IMR-90 (cell line): ENCODE results near the gene HSPA12A. TPM values are rescaled to one million over a fixed set of nuclear protein-coding genes. Genes with fewer than 3 reads are reported as not detected.

Source experiments
- ATAC-seq: fragments of 200-7000 bp; cut with Tn5 transposase; 2 replicates; pipeline ENCODE4 v1.9.1; 2020; ENCODE audit warnings: low read depth, mild to moderate bottlenecking, moderate library complexity
- BruUV-seq: library from RNA; stranded (reverse); fragments of 400-500 nt; replicated peaks from 2 replicates; lab custom pipeline; 2021; lab: Mats Ljungman, UMichigan
- CTCF ChIA-PET: fragments of 300-600 bp; formaldehyde crosslinking; extraction: SDS; loops from one replicate; lab custom pipeline; 2021; ENCODE audit warnings: antibody characterized with exemption; lab: Yijun Ruan, JAX
- POLR2A ChIA-PET: fragments of 300-600 bp; sonication (Branson Sonifier 250); formaldehyde crosslinking; loops from one replicate; lab custom pipeline; 2022; ENCODE audit warnings: antibody characterized with exemption; ENCODE audit not compliant: unreplicated experiment; lab: Charles Lee
- DNase-seq: peaks from one replicate; pipeline ENCODE4 v3.0.0; 2013
- H2AFZ ChIP-seq: replicated peaks from 2 replicates; pipeline ENCODE3; 2013; ENCODE audit warnings: low read length, mild to moderate bottlenecking; ENCODE audit not compliant: poor library complexity
- H2AK5ac ChIP-seq: 2 replicates; pipeline ENCODE4 v1.6.1; 2013; ENCODE audit warnings: low read depth, low read length, inconsistent platforms
- H2AK9ac ChIP-seq: replicated peaks from 2 replicates; pipeline ENCODE3; 2013; ENCODE audit warnings: mild to moderate bottlenecking, low read depth, low read length, moderate library complexity; ENCODE audit not compliant: poor library complexity
- H2BK120ac ChIP-seq: 2 replicates; pipeline ENCODE4 v1.6.1; 2013; ENCODE audit warnings: low read depth, low read length, inconsistent platforms
- H2BK15ac ChIP-seq: 3 replicates; pipeline ENCODE4 v1.6.1; 2013; ENCODE audit warnings: low read depth, low read length, inconsistent platforms
- H2BK20ac ChIP-seq: 2 replicates; pipeline ENCODE4 v1.6.1; 2013; ENCODE audit warnings: low read depth, mild to moderate bottlenecking, inconsistent platforms, low read length, moderate library complexity
- H2BK5ac ChIP-seq: 2 replicates; pipeline ENCODE4 v1.6.1; 2013; ENCODE audit warnings: mild to moderate bottlenecking, low read depth, low read length, inconsistent platforms; ENCODE audit not compliant: poor library complexity, severe bottlenecking
- H3K14ac ChIP-seq: replicated peaks from 2 replicates; pipeline ENCODE4 v1.6.1; 2013; ENCODE audit warnings: low read depth, low read length, inconsistent platforms
- H3K18ac ChIP-seq: 2 replicates; pipeline ENCODE4 v1.6.1; 2013; ENCODE audit warnings: low read depth, low read length, control low read depth
- H3K23ac ChIP-seq: 2 replicates; pipeline ENCODE4 v1.6.1; 2013; ENCODE audit warnings: low read depth, low read length, inconsistent platforms
- H3K27ac ChIP-seq: 2 replicates; pipeline ENCODE4 v1.5.1; 2013; ENCODE audit warnings: mild to moderate bottlenecking, control low read depth, low read length; ENCODE audit not compliant: insufficient read depth
- H3K27me3 ChIP-seq: 2 replicates; pipeline ENCODE4 v1.6.1; 2013; ENCODE audit warnings: low read length; ENCODE audit not compliant: control insufficient read depth, insufficient read depth
- H3K36me3 ChIP-seq: 2 replicates; pipeline ENCODE4 v1.6.1; 2013; ENCODE audit warnings: low read length, mixed read lengths; ENCODE audit not compliant: control insufficient read depth, insufficient read depth
- H3K4ac ChIP-seq: 2 replicates; pipeline ENCODE4 v1.6.1; 2013; ENCODE audit warnings: low read depth, low read length, inconsistent platforms
- H3K4me1 ChIP-seq: 2 replicates; pipeline ENCODE4 v1.6.1; 2013; ENCODE audit warnings: low read length, mixed read lengths; ENCODE audit not compliant: control insufficient read depth, insufficient read depth
- H3K4me2 ChIP-seq: 2 replicates; pipeline ENCODE4 v1.6.1; 2013; ENCODE audit warnings: low read depth, mild to moderate bottlenecking, control low read depth, low read length, moderate library complexity
- H3K4me3 ChIP-seq: 2 replicates; pipeline ENCODE4 v1.5.1; 2013; ENCODE audit warnings: low read depth, mild to moderate bottlenecking, control low read depth, low read length, moderate library complexity; ENCODE audit not compliant: insufficient read depth
- H3K56ac ChIP-seq: 2 replicates; pipeline ENCODE4 v1.6.1; 2013; ENCODE audit warnings: low read length, inconsistent platforms; ENCODE audit not compliant: insufficient read depth; ENCODE audit errors: extremely low read depth
- H3K79me1 ChIP-seq, 2 experiments: 2 replicates each; pipeline ENCODE4 v1.6.1; 2013; ENCODE audit warnings: low read length in 2 of 2, inconsistent platforms in 1 of 2, low read depth in 1 of 2
- H3K9ac ChIP-seq: 2 replicates; pipeline ENCODE4 v1.6.1; 2013; ENCODE audit warnings: low read depth, low read length, control low read depth
- H3K9me1 ChIP-seq: 2 replicates; pipeline ENCODE4 v1.6.1; 2013; ENCODE audit warnings: low read length, inconsistent platforms; ENCODE audit not compliant: insufficient read depth
- H3K9me3 ChIP-seq: 2 replicates; pipeline ENCODE4 v1.6.1; 2013; ENCODE audit warnings: low read length; ENCODE audit not compliant: control insufficient read depth, insufficient read depth
- H4K20me1 ChIP-seq: 2 replicates; pipeline ENCODE4 v1.6.1; 2013; ENCODE audit warnings: low read length, inconsistent platforms; ENCODE audit not compliant: insufficient read depth
- H4K5ac ChIP-seq: 2 replicates; pipeline ENCODE4 v1.6.1; 2013; ENCODE audit warnings: mild to moderate bottlenecking, low read depth, low read length, control low read depth
- H4K8ac ChIP-seq, 2 experiments: 2 replicates each; pipeline ENCODE4 v1.6.1; 2013; ENCODE audit warnings: low read depth in 2 of 2, low read length in 2 of 2, control low read depth in 1 of 2, inconsistent platforms in 1 of 2
- H4K91ac ChIP-seq: 2 replicates; pipeline ENCODE4 v1.6.1; 2013; ENCODE audit warnings: low read depth, low read length, inconsistent platforms; ENCODE audit not compliant: insufficient read depth
- BHLHE40 ChIP-seq: fragments of 150-350 bp; IDR thresholded peaks from 2 replicates; pipeline ENCODE4 v1.6.1; 2016; ENCODE audit warnings: mild to moderate bottlenecking, low read depth, low read length
- CEBPB ChIP-seq: IDR thresholded peaks from 2 replicates; pipeline ENCODE4 v1.6.1; 2012; ENCODE audit warnings: low read depth, low read length, improper control_type of control experiment
- CHD1 ChIP-seq: IDR thresholded peaks from 2 replicates; pipeline ENCODE4 v1.6.1; 2012; ENCODE audit warnings: low read depth, low read length, improper control_type of control experiment
- CTCF ChIP-seq: conservative IDR thresholded peaks from 2 replicates; pipeline ENCODE4 v1.5.1; 2012; ENCODE audit warnings: mild to moderate bottlenecking, low read depth, low read length, improper control_type of control experiment
- ELK1 ChIP-seq: fragments of 150-350 bp; IDR thresholded peaks from 2 replicates; pipeline ENCODE4 v1.6.1; 2016; ENCODE audit warnings: low read depth, mild to moderate bottlenecking, low read length, moderate library complexity, borderline replicate concordance
- FOS ChIP-seq: fragments of 150-350 bp; IDR thresholded peaks from 2 replicates; pipeline ENCODE4 v1.6.1; 2016; ENCODE audit warnings: low read depth, low read length
- MAFK ChIP-seq: IDR thresholded peaks from 2 replicates; pipeline ENCODE4 v1.6.1; 2012; ENCODE audit warnings: low read depth, low read length, improper control_type of control experiment
- MAZ ChIP-seq: IDR thresholded peaks from 2 replicates; pipeline ENCODE4 v1.6.1; 2012; ENCODE audit warnings: low read depth, mild to moderate bottlenecking, low read length, improper control_type of control experiment, moderate library complexity, borderline replicate concordance
- MXI1 ChIP-seq: IDR thresholded peaks from 2 replicates; pipeline ENCODE4 v1.6.1; 2012; ENCODE audit warnings: low read depth, mild to moderate bottlenecking, low read length, moderate library complexity, borderline replicate concordance
- NFE2L2 ChIP-seq: fragments of 150-350 bp; IDR thresholded peaks from 2 replicates; pipeline ENCODE4 v1.6.1; 2016; ENCODE audit warnings: low read depth, mild to moderate bottlenecking, low read length
- RAD21 ChIP-seq: IDR thresholded peaks from 2 replicates; pipeline ENCODE4 v1.6.1; 2012; ENCODE audit warnings: low read length, improper control_type of control experiment
- RFX5 ChIP-seq: IDR thresholded peaks from 2 replicates; pipeline ENCODE4 v1.8.0; 2012; ENCODE audit warnings: low read depth, mild to moderate bottlenecking, low read length, moderate library complexity
- USF2 ChIP-seq: fragments of 150-350 bp; IDR thresholded peaks from 2 replicates; pipeline ENCODE4 v1.6.1; 2017; ENCODE audit warnings: mild to moderate bottlenecking, antibody characterized with exemption, low read length, low read depth
- dilution Hi-C: fragments of 300-500 bp; cut with HindIII; formaldehyde crosslinking; loops from one replicate; pipeline ENCODE4 v1.14.3; 2018; ENCODE audit warnings: low sequenced_read_pairs; ENCODE audit not compliant: unreplicated experiment
- in situ Hi-C: fragments of 300-500 bp; cut with MboI; formaldehyde crosslinking; loops from 3 replicates; pipeline ENCODE4 v1.14.3; 2019; ENCODE audit warnings: low sequenced_read_pairs, inconsistent platforms, mixed read lengths
- intact Hi-C: fragments of 100-400 bp; cut with micrococcal nuclease; formaldehyde crosslinking; loops from 2 replicates; pipeline ENCODE4 v1.10.0; 2022
- polyA plus RNA-seq, 3 experiments: library from polyadenylated mRNA; depleted of rRNA; stranded (reverse); fragments of >200 nt; gene quantifications; 2 replicates each; pipeline ENCODE4 v1.2.3, GENCODE V29; 2012; ENCODE audit warnings: low replicate concordance in 1 of 3
- total RNA-seq: library from RNA; depleted of rRNA; stranded (reverse); fragments of >200 nt; gene quantifications from 2 replicates; pipeline ENCODE4 v1.2.3, GENCODE V29; 2012

Gene HSPA12A
- total and polyA plus RNA-seq, 2 of the 4 experiments (the other 2 are of a cell fraction), result 16.1 to 16.7 TPM

GRCh38 chr10:116636385-116636784, 106.0 kb downstream of the HSPA12A start:
- Histone ChIP-seq H3K4me3 (no peak overlapping the region), H3K9ac (no peak overlapping the region), H2AK9ac (no peak overlapping the region), H3K9me3 (no peaks in the 10 kb centered on the region), H3K23ac (no peak overlapping the region), H2BK120ac (no peak overlapping the region), H3K4me1 (no peaks in the 10 kb centered on the region), H2BK5ac (no peak overlapping the region), H2BK15ac (no peak overlapping the region), H4K8ac (no peak overlapping the region), H3K18ac (no peak overlapping the region), H3K27ac (no peak overlapping the region), H4K20me1 (no peaks in the 10 kb centered on the region), H3K14ac (no peak overlapping the region), H2BK20ac (no peak overlapping the region), H3K36me3 (no peaks in the 10 kb centered on the region), H3K27me3 (no peaks in the 10 kb centered on the region), H4K5ac (no peak overlapping the region), H3K56ac (no peak overlapping the region), H3K4ac (no peak overlapping the region), H2AFZ (no peak overlapping the region), H2AK5ac (no peak overlapping the region), H3K9me1 (no peaks in the 10 kb centered on the region), H3K4me2 (no peak overlapping the region), H3K79me1 (no peaks in the 10 kb centered on the region), H4K91ac (no peak overlapping the region)
- no TSS peak for BruUV-seq
- no peak for ATAC-seq
- TF ChIP-seq MAFK, result no peak
- TF ChIP-seq MAZ, result no peak
- TF ChIP-seq RFX5, result no peak
- no peak for TF ChIP-seq RAD21
- no peak for TF ChIP-seq ELK1
- no peak for TF ChIP-seq BHLHE40
- TF ChIP-seq CEBPB, result no peak
- no peak for TF ChIP-seq USF2
- no peak for TF ChIP-seq NFE2L2
- TF ChIP-seq FOS, result no peak
- no peak for TF ChIP-seq CTCF
- no peak for TF ChIP-seq CHD1
- no peak for TF ChIP-seq MXI1
- in situ Hi-C loops (no loop called here), intact Hi-C loops (no loop called here), dilution Hi-C loops (no loop called here)
- CTCF ChIA-PET, result no interaction called here
- POLR2A ChIA-PET, result no interaction called here
- DNase-seq, result no peak
